ENCODE measurements around the gene PDE11A. TPM values are rescaled to one million over a fixed set of nuclear protein-coding genes. Genes with fewer than 3 reads are reported as not detected.

The PDE11A gene
- total RNA-seq, 1 donor from 2014 or later, result 0.17 TPM

GRCh38 chr2:177665328-177665727 lies 407.2 kb downstream of the PDE11A start:
- DNase-seq, result no peak

DNA sequence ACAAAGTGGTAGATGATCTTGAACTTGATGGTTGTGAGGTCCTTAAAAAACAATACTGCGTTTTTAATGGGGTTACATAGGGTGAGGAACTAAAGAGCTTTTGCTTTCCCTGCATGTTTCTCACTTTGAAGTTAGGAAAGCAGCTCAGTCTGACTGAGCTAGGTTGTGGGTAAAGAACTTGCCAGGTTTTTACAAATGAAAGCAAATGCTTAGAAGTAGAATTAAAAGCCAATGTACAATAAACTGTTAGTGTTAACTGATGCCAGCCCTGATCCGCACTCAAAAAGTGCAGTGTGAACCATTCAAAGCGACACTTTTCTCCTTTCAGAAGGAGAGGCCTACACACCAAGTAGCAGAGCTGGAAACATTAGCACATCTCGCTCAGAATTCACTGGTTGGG lies 409.7 kb downstream of the PDE11A start:
- DNase-seq, result no peak

GRCh38 chr2:177660742-177661141 lies 411.8 kb downstream of the PDE11A start:
- DNase-seq, result no peak

- no peak for DNase-seq
Measured at GRCh38 chr2:177658309-177658708, 414.3 kb downstream of the PDE11A start.

DNA sequence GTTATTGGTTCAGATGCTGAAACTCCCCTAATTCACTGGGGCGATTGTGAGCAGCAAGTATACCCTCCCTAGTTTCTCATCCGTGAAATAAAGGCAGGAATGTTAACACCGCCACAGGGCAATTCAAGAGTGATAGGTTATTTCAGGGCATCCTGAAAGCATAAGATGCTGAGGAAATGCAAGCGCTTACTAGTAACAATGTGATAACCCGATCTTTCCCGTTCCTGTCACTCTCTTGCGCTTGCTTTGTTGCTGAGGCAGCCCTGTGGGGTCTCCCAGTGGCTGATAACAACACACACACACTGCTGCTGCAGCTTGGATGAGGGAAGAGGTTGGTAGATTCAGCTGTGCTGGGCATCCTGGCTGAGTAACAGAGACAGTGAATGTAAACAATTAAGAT lies 420.7 kb downstream of the PDE11A start:
- peak; percentile 9 for DNase-seq

DNA sequence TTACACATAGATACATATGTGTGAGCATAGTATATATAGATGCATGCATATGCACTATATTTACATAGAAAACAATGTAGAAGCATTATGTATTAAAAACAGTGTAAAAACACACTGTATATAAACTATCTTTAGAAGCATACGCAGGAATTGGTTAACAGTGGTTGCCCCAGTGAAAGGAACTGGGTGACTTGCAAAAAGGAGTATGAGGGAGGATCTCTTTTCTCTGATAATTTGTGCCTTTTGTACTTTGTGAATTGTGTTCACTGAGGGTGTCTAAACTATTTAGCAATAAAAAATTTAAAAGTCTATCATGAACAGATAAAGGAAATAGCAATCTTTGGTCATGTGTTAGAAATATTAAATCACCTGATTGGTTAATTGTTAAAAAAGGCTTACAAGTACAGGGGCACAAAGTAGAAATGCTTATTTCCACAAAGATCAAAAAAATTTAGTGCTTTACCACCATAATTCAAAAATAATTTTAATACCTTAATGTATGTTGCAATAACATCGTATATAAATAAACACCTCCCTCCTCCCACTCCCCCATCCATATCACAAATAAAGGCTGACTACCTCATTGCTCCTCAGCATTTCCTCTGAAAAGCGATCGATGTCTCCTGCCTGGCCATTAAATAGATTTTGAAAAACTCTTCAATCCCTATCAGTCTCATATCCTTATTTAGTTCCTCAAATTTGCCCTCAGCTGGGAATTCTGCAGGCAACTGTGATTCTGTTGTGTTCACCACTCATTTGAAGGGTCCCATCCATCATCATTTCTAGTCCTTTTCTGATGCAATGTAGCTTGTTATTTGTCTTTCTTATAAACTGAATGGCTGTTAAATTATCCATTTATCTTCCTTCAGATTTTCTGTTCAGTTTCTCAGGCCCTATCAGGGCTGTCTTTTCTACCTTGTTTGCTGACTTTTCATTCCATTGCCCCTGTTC lies 422.7 kb downstream of the PDE11A start:
- DNase-seq, result no peak

GRCh38 chr2:177646791-177647190 lies 425.8 kb downstream of the PDE11A start:
- no peak for DNase-seq

DNA sequence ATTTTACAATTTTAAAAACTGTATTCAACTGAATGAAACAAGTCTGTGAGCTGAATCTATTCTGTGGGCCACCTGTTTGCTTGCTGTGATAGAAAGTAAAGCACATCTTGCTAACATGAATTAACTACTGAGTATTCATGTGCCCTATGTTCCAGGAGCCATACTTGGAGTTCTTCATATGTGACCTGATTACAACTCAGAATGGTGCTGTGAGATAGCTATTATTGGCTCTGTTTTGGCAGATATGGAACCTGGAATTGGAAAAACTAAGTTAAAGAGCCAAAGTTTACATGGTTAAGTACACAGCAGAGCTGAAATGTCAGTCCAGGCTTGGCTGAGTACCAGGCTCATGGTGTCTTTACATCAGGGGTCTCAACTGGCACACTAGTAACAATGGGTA lies 426.3 kb downstream of the PDE11A start:
- no peak for DNase-seq

DNA sequence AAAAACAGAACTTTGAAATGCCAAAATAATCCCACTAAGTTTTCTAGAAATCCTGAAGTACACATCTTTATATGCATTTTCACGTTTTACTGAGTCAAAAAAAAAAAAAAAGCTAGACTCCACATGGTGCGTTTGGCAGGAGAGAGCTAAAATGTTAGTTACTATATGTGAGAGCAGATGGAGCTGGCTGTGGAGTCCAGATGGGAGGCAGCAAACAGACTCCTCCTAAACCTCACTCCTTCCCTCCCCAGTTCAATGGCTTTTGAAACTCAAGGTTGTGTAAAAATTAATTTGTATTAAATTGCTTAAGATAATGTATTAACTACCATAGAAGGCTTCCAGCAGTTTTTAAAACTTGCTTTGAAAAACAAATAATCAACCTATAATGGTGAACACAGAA lies 431.2 kb downstream of the PDE11A start:
- no peak for DNase-seq

GRCh38 chr2:177640423-177640822 lies 432.2 kb downstream of the PDE11A start:
- no peak for DNase-seq

DNA sequence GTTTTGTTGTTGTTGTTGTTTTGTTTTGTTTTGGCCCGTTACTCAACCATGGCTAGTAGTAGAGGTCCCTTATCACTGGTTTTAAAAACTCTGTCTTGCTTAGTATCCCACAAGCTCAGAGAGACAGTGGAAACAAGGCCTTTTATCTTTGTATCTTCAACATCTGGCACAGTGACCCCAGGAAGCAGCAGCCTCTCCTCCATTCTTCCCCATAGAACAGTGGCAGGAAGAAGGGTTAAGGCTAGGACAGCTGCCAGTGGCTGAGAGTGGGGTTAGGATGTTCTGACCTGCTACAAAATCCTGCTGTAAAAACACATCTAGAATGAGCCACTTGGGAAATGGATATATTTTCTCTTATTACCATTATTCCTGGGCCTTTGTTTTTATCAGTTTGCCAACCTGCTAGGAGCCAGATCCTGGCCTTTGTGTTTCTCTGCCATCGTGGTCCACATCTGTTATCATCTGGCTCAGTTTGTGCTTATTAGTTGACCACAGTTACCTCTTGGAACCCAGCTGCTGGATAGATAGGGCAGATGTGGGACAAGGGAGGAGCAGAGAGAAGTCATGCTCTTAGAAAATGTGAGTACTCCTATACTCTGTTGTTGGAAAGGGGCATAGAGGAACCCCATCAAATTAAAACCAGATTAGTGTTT lies 433.2 kb downstream of the PDE11A start:
- DNase-seq, result no peak

GRCh38 chr2:177638507-177638906 lies 434.1 kb downstream of the PDE11A start:
- no peak for DNase-seq

GRCh38 chr2:177636672-177637071 lies 435.9 kb downstream of the PDE11A start:
- DNase-seq, result no peak

DNA sequence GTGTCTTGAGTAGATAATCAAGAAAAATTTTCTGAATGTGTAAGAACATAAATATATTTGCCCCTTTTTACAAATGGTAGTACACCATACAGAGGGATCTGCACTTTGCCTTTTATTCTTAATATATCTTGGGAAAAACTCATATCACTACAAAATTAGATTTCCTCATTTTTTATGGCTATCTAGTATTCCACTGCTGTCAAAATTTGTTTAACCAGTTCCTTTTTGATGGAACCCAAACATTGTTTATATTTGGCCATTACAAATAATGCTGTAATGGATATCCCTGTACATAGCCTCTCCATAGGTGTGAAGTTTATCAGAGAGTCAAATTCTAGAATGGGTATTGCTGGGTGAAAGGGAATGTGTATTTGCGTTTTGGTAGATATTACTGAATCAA lies 436.9 kb downstream of the PDE11A start:
- DNase-seq, result no peak

DNA sequence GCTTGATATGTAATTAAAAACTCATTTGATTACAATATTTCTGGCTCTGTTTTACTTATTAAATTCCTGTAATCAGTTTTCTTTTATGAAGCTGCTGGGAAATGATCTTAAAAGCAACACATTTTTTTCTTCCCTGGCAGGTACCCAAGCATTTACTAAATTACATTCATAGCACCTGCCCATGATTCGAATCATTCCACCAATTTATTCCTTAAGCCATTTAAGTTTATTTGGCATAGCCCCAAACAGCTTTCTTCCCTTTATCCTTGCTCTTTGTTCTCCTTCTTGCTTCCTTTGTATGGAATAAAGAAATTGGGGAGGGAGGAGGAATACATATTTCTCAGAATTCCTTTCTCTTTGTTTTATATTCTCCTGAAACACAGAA lies 438.7 kb downstream of the PDE11A start:
- peak; percentile 56 for DNase-seq

- DNase-seq, result no peak
Measured at GRCh38 chr2:177633111-177633510, 439.5 kb downstream of the PDE11A start.

DNA sequence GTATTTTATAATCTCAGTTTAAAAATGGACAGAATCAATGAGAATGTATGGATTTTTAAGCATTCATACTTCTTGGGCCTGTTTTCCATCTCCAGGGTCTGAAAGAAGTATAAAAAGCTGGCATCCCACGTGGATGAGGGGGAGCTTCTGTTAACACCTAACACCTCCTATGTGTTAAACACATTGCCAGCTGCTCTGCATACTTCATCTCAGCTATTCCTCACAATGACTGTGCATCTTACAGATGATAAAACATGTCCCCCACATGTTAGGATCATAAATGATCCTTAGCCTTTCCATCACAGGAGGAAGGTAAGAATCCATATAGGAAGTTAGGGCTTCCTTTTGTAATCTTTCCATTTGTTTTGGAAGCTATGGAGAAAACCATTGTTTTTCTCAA lies 440.9 kb downstream of the PDE11A start:
- no peak for DNase-seq

- DNase-seq, result no peak
Measured at GRCh38 chr2:177629357-177630024, 443.1 kb downstream of the PDE11A start.

DNA sequence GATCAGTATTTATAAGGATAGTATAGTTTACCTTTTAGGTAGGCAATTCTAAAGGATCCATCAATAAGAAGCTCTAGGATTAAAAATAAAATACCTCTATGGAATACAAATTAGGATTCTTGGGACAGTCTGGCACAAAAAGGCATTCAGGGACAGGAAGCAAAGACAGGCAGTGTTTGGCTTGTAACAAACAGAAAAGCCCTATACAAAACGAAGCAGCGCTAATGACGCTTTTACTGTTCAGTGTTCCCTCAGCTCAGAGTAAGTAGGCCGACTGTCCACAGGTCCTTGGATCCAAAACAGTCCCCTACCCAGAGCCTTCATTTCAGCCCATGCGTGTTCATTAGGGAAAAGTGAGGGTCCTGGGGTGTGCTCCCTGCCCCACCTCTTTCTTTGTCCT lies 443.7 kb downstream of the PDE11A start:
- DNase-seq, result no peak

GRCh38 chr2:177625744-177626650 lies 446.6 kb downstream of the PDE11A start:
- DNase-seq, result peak; percentile 46

GRCh38 chr2:177622521-177622920 lies 450.1 kb downstream of the PDE11A start:
- DNase-seq, result no peak

DNA sequence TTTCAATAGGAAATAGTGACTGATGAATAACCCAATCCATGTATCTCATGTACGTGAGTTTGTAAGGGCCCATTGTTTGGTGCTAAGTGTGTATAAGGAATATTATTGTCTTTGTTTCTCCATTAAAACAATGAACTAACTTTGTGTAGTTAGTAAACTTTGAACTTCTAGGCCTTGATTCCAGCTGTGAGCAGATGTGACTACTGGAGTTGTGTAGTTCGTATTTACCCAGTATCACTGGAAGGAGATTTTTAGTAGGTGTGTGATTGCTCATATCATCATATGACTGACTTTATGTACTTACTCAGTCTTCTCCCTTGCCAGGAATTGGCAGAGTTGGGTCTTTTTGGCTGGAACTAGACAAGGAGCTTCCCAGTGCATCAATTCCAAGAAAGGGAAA lies 452.6 kb downstream of the PDE11A start:
- no peak for DNase-seq
